Muscle of arm (tissue), 12 donors: Measurements from ENCODE around the gene MARCHF4. TPM values are rescaled to one million over a fixed set of nuclear protein-coding genes. Genes with fewer than 3 reads are reported as not detected.
"Not testable (repeated sequence)": the region's sequence is repeated elsewhere in the genome, so short reads cannot be mapped to it uniquely, and the experiment has no call there.

ENCODE experiments used
- DNase-seq: peaks from one replicate; pipeline ENCODE4 v3.0.0-alpha.2; 2013
- polyA plus RNA-seq, 12 donors: library from polyadenylated mRNA; unstranded; fragments of 120-200 nt; gene quantifications; one replicate each; pipeline ENCODE4 v1.2.1, GENCODE V29; 2013; ENCODE audit not compliant: insufficient read length in 12 of 12

Gene MARCHF4
- polyA plus RNA-seq, 12 donors, result 0.04 to 0.15 (median 0.05) TPM; not detected in 5

DNA sequence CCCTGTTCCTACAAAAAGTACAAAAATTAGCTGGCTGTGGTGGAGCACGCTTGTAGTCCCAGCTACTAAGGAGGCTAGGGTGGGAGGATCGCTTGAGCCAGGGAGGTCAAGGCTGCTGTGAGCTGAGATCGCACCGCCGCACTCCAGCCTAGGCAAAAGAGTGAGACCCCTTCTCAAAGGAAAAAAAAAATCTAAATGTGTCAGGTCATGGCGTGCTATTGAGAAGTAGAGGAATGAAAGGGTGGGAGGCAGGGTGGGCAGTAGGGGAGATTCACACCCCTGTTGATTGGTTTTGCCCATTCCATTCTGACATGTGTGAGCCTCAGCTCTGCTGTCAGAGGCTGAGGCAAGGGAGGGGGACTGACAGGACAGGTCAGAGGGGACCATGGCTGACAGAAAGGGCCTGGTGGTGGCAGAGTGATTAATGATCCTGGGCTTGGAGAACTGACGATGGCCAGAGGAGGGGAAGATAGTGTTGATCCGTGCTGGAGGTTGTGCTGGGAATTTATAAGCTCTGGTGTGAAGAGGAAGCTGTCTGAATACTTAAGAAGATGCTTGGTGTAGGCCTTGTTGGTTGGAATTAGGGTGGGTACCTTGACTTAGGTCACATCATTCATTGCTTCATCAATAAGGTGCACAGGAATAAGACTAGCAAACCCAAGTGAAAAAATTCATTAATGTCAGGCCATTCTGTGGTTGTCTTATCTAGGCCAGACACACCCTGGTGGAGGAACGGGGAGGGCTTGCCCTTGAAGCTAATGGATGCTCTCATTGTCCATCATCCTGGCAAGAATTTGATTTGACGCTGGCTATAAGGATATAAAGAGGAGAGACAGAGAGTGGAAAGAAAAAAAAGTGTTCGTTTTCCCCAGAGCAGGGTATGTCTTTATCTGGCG, 20.9 kb upstream of the MARCHF4 start:
- DNase-seq, result no peak

GRCh38 chr2:216392018-216392562, 19.8 kb upstream of the MARCHF4 start:
- no peak for DNase-seq

DNA sequence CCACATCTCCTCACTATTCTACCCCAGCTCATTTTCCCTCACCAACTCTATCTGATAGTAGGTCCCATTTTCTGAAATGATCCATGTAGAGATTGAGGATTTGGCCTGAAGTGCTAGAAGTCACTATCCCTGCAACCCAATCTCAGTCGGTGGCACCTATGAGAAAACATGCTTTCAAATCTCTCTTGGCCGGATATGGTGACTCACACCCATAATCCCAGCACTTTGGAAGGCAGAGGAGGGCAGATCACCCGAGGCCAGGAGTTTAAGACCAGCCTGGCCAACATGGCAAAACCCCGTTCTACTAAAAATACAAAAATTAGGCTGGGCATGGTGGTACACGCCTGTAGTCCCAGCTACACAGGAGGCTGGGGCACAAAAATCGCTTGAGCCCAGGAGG, 19.1 kb upstream of the MARCHF4 start:
- no peak for DNase-seq

DNA sequence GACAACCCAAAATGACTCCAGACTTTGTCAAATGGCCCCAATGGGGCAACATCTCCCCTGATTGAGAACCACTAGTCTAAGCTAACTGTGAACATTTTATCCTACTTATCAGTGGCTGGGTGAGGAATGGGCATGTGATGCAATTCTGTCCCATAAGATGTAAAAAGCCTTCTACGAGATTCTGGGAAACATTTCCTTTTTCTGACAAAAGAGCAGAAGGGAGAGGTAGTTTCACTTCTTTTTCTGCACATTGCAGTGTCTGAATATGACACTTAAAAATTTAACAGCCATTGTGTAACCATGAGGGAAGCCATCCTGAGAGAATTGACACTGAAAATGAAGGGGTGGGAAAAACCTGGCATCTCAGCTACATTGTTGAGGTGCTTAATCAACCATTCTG, 17.3 kb upstream of the MARCHF4 start:
- no peak for DNase-seq

- DNase-seq, result no peak
Observed at GRCh38 chr2:216388046-216388884, 16.0 kb upstream of the MARCHF4 start.

DNA sequence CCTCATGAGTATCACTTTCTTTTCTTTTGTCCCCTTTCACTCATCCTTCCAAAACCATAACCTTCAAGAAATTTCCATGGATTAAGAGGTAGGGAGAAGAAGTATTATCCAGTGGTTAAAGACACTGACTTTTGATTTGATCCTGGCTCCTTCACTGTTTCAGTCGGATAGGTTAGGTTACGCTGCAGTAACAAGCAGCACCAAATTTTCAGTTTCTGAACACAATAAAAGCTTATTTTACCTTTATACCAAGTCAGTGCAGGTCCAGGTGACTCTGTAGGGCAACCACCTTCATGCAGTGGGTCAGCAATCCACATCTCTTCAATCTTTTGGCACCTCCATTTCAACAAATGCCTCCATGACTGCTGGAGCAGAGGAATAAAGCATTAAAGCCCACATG, 15.0 kb upstream of the MARCHF4 start:
- DNase-seq, result no peak

GRCh38 chr2:216385478-216385877, 13.2 kb upstream of the MARCHF4 start:
- no peak for DNase-seq

GRCh38 chr2:216384409-216384808, 12.1 kb upstream of the MARCHF4 start:
- not testable (repeated sequence) for DNase-seq

DNA sequence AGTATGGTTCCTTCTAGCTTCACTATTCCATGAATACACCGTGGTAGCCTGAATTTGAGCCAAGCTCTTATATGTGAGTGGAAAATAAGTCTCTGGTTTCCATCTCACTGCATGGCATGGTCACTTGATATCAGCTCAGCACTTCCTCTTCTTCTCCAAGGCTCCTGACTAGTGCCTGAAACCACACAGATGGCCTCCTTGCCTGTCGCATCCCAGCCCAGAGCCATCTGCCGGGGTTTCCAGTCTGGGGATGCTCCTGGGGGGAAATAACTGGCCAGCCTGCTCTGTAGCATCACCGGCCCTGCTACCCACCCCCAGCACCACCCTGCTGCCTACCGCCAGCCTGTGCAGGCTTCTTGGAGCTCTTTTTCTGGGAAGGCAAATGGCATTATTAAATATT, 7.7 kb upstream of the MARCHF4 start:
- no peak for DNase-seq

GRCh38 chr2:216375286-216375685, 3.0 kb upstream of the MARCHF4 start:
- no peak for DNase-seq

- DNase-seq, result no peak
Observed at GRCh38 chr2:216373896-216374295, 1.6 kb upstream of the MARCHF4 start.

GRCh38 chr2:216372761-216373291, 543 bp upstream of the MARCHF4 start:
- no peak for DNase-seq

GRCh38 chr2:216370961-216371712, 1.1 kb downstream of the MARCHF4 start:
- DNase-seq, result no peak

DNA sequence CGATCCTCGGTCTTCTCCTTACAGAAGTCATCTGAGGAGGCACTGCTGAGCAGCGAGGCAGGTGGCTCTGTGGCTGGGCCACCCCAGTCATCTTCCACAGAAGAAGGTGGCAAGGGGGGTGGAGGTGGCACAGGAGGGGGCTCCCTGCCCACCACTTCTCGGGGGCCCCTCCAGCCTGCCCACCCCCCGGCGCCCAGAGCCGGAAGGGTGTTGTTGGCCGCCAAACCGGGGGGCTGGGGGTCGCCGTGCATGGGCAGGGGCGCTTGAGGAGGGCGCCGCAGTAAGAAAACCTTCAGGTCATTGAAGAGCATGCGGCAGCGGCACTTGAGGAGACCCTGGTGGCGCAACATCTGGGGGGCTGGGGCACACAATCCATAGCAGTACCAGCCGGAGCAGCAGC, 2.5 kb downstream of the MARCHF4 start:
- DNase-seq, result no peak

DNA sequence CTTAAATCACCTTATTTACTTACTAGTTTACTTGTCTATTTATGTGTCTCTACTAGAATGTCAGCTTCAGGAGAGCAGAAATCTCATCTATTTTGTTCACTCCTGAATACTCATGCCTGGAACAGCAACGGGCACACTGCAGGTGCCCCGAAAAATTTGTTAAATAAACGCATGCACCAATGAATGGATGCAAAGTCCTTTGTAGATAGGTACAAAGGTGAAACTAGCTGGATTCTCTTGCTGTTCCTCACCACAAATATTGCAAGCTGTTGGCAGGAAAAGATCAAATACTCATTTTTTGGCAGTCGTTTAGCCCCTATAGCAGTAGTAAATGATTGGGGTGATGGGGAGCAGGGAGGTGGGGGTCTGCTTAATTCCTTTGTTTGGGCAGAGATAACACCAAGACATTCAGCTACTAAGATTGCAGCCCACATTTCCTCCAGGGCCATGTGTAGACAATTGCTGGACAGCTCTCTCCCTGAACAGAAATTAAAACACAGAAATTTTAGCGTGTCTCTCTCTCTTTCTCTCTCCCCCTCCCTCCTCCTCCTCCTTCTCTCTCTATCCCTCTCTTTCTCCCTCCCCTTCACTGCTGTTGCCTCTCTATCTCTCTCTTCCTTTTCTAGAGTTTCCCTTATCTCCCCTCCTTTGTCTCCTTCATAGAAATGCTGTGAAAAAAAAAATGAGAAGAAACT, 5.4 kb downstream of the MARCHF4 start:
- no peak for DNase-seq

DNA sequence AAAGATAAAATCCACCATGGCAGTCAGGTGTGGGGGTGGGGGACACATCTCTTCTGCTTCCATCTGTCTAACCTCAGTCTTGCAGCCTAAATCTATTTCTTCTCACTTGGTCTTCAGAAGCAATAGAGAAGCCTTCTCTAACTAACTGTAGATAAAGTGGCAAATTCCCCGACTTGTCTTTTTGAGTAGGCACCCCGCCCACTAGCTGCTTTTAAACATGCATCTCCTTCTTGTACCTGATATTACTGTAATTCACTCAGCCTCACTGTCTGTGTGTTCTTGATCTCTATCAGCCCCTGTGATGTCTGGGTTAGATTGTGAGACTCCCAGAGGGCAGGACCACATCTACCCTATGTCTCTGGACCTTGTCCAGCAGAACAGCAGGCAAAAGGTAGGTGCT, 6.8 kb downstream of the MARCHF4 start:
- no peak for DNase-seq

GRCh38 chr2:216363221-216363620, 9.1 kb downstream of the MARCHF4 start:
- no peak for DNase-seq

- DNase-seq, result no peak
Observed at GRCh38 chr2:216362730-216363129, 9.6 kb downstream of the MARCHF4 start.

- no peak for DNase-seq
Observed at GRCh38 chr2:216355711-216356110, 16.6 kb downstream of the MARCHF4 start.

GRCh38 chr2:216354306-216354705, 18.0 kb downstream of the MARCHF4 start:
- no peak for DNase-seq
